C1 segment of cervical spinal cord (tissue), 14 donors: ENCODE measurements around the gene SLC31A2.

ENCODE experiments used
- DNase-seq, 14 donors: peaks; one replicate each; lab custom pipeline; 2025; lab: John Stamatoyannopoulos, UW

Gene SLC31A2

GRCh38 chr9:113185271-113185670, 34.5 kb downstream of the SLC31A2 start:
- no peak for DNase-seq

DNA sequence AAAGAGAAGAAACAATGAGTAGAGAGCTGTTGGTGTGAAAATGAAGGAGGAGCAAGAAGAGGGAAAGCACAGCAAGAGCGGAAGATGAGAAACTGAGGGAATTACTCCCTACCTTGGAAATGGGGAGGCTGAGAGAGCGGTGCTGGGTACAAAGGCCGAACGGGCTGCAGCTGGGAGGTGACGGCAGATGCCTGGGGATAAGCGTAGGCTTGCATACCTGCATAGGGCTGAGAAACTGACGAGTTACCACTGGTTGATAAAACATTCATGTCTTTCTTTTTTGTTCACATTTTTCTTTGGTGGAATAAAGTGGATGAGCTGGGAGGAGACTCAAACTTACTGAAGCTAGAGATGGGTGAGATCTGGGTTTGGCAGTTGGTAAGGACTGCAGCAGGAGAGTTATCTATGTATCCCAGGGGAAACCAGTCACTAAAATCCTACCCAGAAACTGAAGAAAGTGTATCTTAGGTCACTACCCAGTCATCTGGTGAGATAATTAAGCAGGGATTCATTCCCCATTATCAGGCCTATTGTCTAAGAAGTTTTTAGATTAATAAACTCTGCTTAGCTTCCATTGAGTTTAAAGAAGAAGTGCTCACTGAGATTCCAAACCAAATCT, 35.4 kb downstream of the SLC31A2 start:
- no peak for DNase-seq

DNA sequence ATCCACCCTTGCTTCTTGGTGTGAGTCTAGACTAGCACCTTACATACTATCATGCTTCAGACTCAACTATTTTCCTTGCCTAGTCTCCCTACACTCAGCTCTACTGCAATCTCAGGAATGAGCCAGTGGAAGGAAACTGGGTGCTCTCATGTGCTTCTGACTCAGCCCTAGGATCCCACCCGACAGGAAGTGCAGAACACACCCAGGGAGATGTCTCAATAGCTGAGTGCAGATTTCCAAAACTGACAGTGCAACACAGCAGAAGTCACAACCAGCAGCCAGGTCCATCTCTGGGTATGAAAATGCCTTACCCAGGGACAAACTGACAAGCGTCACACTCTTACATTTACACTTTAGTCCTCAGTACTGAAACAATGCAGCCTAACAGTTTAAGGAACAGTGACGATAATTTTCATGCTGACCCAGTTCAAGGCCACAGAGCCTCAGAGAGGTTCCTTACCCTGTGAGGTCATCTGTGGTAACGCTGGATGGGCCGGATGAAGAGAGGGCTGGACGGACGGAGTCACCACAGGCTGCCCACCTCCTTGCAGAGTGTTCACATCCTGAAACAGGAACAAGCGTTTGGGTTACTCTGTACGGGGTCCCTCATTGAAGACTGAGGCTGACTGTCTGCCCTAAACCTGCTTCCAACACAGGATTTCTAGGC, 37.3 kb downstream of the SLC31A2 start:
- peak in 6 of 14 donors; percentile 10 to 48 (median 34) for DNase-seq

- DNase-seq: no peak
These were observed 41.6 kb downstream of the SLC31A2 start for GRCh38 chr9:113192455-113192854.

DNA sequence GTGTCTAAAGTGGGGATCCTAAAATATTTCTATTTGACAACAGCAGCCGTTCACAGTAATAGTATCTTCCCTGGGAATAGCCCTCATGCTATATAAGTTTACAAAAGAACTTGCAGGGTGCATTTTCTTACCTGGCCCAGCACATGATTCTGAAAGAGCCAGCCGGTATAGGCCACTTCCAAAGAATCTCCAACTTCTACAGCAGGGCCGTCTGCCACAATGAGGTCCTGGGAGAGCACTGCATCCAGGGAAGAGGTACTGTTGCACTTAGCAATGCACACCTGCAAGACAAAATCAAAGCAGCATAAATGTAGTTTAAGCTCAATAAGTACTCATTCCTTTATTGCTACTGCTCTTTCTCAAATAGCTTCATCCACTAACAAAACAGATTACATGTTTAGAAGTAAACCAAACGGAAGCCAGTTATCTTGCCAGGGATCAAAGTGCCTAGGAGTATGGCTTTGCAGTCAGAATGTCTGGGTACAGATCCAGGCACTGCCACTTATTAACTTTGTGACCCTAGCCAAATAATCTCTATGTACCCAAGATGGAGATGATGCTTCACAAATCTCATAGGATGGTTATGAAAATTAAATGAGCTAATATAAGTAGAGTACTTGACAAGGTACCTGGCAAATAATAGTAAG, 49.0 kb downstream of the SLC31A2 start:
- no peak for DNase-seq

GRCh38 chr9:113205432-113205831, 54.6 kb downstream of the SLC31A2 start:
- no peak for DNase-seq

DNA sequence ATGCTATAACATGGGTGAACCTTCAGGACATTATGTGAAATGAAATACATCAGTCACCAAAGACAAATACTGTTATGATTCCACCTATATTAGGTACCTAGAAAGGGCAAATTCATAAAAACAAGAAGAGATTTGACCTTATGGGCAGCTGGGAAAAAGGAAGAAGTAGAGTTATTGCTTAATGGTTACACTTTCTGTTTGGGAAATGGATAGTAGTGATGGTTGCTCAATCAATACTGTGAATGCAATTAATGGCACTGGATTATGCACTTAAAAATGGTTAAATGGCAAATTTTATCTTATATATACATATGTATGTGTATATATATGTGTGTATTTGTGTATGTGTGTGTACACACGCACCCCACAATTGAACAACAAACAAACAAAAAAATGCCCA, 55.1 kb downstream of the SLC31A2 start:
- DNase-seq: no peak

DNA sequence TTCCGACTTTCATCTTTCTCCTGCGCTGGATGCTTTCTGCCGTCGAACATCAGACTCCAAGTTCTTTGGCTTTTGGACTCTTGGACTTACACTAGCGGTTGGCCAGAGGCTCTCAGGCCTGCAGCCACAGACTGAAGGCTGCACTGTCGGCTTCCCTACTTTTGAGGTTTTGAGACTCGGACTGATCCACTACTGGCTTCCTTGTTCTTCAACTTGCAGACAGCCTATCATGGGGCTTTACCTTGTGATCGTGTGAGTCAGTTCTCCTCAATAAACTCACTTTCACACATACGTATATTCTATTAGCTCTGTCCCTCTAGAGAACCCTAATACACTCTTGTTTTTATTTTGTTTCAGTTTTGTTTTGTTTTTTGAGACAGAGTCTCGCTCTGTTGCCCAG, 60.0 kb downstream of the SLC31A2 start:
- peak in 2 of 14 donors; percentile 1 to 6 for DNase-seq
